GM18526 (cell line): ENCODE measurements around the gene LRP1B.

ENCODE experiments used
- POLR2A ChIP-seq: IDR thresholded peaks from 3 replicates; pipeline ENCODE4 v1.6.1; 2011; ENCODE audit not compliant: insufficient read length; ENCODE audit errors: extremely low read depth

LRP1B gene

GRCh38 chr2:140276661-140277060 is 1854.2 kb downstream of the LRP1B start:
- TF ChIP-seq POLR2A: no peak

- no peak for TF ChIP-seq POLR2A
These were observed 1855.4 kb downstream of the LRP1B start for GRCh38 chr2:140275427-140275826.

- TF ChIP-seq POLR2A: no peak
These were observed 1855.9 kb downstream of the LRP1B start for GRCh38 chr2:140274891-140275290.

GRCh38 chr2:140273958-140274357 is 1856.9 kb downstream of the LRP1B start:
- no peak for TF ChIP-seq POLR2A

GRCh38 chr2:140273408-140273807 is 1857.4 kb downstream of the LRP1B start:
- no peak for TF ChIP-seq POLR2A

GRCh38 chr2:140270224-140270623 is 1860.6 kb downstream of the LRP1B start:
- TF ChIP-seq POLR2A: no peak

- TF ChIP-seq POLR2A: no peak
These were observed 1861.8 kb downstream of the LRP1B start for GRCh38 chr2:140269000-140269399.

GRCh38 chr2:140262908-140263307 is 1867.9 kb downstream of the LRP1B start:
- no peak for TF ChIP-seq POLR2A

GRCh38 chr2:140257692-140258300 is 1873.0 kb downstream of the LRP1B start:
- no peak for TF ChIP-seq POLR2A

GRCh38 chr2:140256080-140256479 is 1874.7 kb downstream of the LRP1B start:
- TF ChIP-seq POLR2A: no peak

- no peak for TF ChIP-seq POLR2A
These were observed 1881.0 kb downstream of the LRP1B start for GRCh38 chr2:140249821-140250220.

- no peak for TF ChIP-seq POLR2A
These were observed 1882.2 kb downstream of the LRP1B start for GRCh38 chr2:140248623-140249022.

GRCh38 chr2:140247451-140248195 is 1883.2 kb downstream of the LRP1B start:
- TF ChIP-seq POLR2A: no peak

GRCh38 chr2:140246957-140247356 is 1883.9 kb downstream of the LRP1B start:
- no peak for TF ChIP-seq POLR2A

GRCh38 chr2:140246058-140246457 is 1884.8 kb downstream of the LRP1B start:
- no peak for TF ChIP-seq POLR2A

- TF ChIP-seq POLR2A: no peak
These were observed 1887.9 kb downstream of the LRP1B start for GRCh38 chr2:140242889-140243288.

GRCh38 chr2:140234116-140234515 is 1896.7 kb downstream of the LRP1B start:
- no peak for TF ChIP-seq POLR2A
